IMR-90 (cell line): Measurements from ENCODE around the gene TMC7.

Source experiments
- MAFK ChIP-seq: IDR thresholded peaks from 2 replicates; pipeline ENCODE4 v1.6.1; 2012; ENCODE audit warnings: low read depth, low read length, improper control_type of control experiment
- NFE2L2 ChIP-seq: fragments of 150-350 bp; IDR thresholded peaks from 2 replicates; pipeline ENCODE4 v1.6.1; 2016; ENCODE audit warnings: low read depth, mild to moderate bottlenecking, low read length
- POLR2A ChIP-seq: IDR thresholded peaks from 2 replicates; pipeline ENCODE4 v1.6.1; 2012; ENCODE audit warnings: mild to moderate bottlenecking, low read depth, low read length
- RCOR1 ChIP-seq: IDR thresholded peaks from 2 replicates; pipeline ENCODE4 v1.6.1; 2012; ENCODE audit warnings: mild to moderate bottlenecking, low read length, improper control_type of control experiment; ENCODE audit not compliant: insufficient replicate concordance
- RFX5 ChIP-seq: IDR thresholded peaks from 2 replicates; pipeline ENCODE4 v1.8.0; 2012; ENCODE audit warnings: low read depth, mild to moderate bottlenecking, low read length, moderate library complexity
- SMC3 ChIP-seq: fragments of 150-350 bp; IDR thresholded peaks from 2 replicates; pipeline ENCODE4 v1.6.1; 2016; ENCODE audit warnings: low read depth, mild to moderate bottlenecking, antibody characterized with exemption, low read length, moderate library complexity
- TF ChIP-seq, protein P1 (sequence below): conservative IDR thresholded peaks from 2 replicates; pipeline ENCODE4 v1.5.1; 2012; ENCODE audit warnings: mild to moderate bottlenecking, low read depth, low read length, improper control_type of control experiment
- TF ChIP-seq, protein P2 (sequence below): fragments of 150-350 bp; IDR thresholded peaks from 2 replicates; pipeline ENCODE4 v1.6.1; 2017; ENCODE audit warnings: mild to moderate bottlenecking, antibody characterized with exemption, low read length, low read depth

DNA sequence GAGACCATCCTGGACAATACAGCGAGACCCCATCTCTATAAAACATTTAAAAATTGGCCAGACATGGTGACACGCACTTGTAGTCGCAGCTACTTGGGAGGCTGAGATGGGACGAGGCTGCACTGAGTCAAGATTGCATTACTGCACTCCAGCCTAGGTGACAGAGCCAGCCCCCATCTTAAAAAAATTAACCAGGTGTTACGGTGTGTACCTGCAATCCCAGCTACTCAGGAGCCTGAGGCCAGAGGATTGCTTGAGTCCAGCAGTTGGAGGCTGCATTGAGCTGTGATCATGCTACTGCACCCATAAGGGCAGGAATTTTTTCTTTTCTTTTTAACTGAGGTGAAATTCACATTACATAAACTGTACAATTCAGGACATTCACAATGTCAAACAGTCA lies 16.9 kb upstream of the TMC7 start:
- TF ChIP-seq, protein P1, sequence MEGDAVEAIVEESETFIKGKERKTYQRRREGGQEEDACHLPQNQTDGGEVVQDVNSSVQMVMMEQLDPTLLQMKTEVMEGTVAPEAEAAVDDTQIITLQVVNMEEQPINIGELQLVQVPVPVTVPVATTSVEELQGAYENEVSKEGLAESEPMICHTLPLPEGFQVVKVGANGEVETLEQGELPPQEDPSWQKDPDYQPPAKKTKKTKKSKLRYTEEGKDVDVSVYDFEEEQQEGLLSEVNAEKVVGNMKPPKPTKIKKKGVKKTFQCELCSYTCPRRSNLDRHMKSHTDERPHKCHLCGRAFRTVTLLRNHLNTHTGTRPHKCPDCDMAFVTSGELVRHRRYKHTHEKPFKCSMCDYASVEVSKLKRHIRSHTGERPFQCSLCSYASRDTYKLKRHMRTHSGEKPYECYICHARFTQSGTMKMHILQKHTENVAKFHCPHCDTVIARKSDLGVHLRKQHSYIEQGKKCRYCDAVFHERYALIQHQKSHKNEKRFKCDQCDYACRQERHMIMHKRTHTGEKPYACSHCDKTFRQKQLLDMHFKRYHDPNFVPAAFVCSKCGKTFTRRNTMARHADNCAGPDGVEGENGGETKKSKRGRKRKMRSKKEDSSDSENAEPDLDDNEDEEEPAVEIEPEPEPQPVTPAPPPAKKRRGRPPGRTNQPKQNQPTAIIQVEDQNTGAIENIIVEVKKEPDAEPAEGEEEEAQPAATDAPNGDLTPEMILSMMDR, result no peak
- TF ChIP-seq MAFK (no peak), RFX5 (no peak), POLR2A (no peak), SMC3 (no peak), RCOR1 (no peak), NFE2L2 (no peak)
- TF ChIP-seq, protein P2, sequence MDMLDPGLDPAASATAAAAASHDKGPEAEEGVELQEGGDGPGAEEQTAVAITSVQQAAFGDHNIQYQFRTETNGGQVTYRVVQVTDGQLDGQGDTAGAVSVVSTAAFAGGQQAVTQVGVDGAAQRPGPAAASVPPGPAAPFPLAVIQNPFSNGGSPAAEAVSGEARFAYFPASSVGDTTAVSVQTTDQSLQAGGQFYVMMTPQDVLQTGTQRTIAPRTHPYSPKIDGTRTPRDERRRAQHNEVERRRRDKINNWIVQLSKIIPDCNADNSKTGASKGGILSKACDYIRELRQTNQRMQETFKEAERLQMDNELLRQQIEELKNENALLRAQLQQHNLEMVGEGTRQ, result no peak
